ENCODE results near the gene BTLA.
"Not testable (repeated sequence)": the region's sequence is repeated elsewhere in the genome, so short reads cannot be mapped to it uniquely, and the experiment has no call there.

- TF ChIP-seq CTCF (IDR thresholded peaks at IDR 0.05; ENCODE audit: control extremely low read depth in 1 of 3, insufficient read depth in 1 of 3, low read depth in 1 of 3, low read length in 3 of 3); SUZ12 (IDR thresholded peaks at IDR 0.05; ENCODE audit: low read length); EZH2 (IDR thresholded peaks at IDR 0.05; ENCODE audit: low read depth, low read length, severe bottlenecking); MAX (IDR thresholded peaks at IDR 0.05): not testable (repeated sequence)
Observed at GRCh38 chr3:112518970-112519369, 19.7 kb upstream of the BTLA start.

All from H1 (cell line).